HG03066 (cell line): ENCODE results near the gene PGAM2.
A peak's percentile ranks its signal among the peaks of the same experiment; 100 is the strongest.
"Not testable (repeated sequence)": the region's sequence is repeated elsewhere in the genome, so short reads cannot be mapped to it uniquely, and the experiment has no call there.

Experiments used
- ATAC-seq: cut with Tn5 transposase; IDR thresholded peaks from one replicate; pipeline ENCODE4 v1.9.1; 2021; ENCODE audit warnings: low read depth; ENCODE audit not compliant: unreplicated experiment

The PGAM2 gene

GRCh38 chr7:44033971-44034844 lies 31.2 kb downstream of the PGAM2 start:
- ATAC-seq = not testable (repeated sequence)

GRCh38 chr7:44032031-44032430 lies 33.3 kb downstream of the PGAM2 start:
- not testable (repeated sequence) for ATAC-seq

GRCh38 chr7:44031319-44031718 lies 34.0 kb downstream of the PGAM2 start:
- ATAC-seq = not testable (repeated sequence)

- not testable (repeated sequence) for ATAC-seq
These were observed 35.3 kb downstream of the PGAM2 start for GRCh38 chr7:44030029-44030428.

- ATAC-seq = not testable (repeated sequence)
These were observed 35.9 kb downstream of the PGAM2 start for GRCh38 chr7:44029433-44029832.

GRCh38 chr7:44022796-44023467 lies 42.4 kb downstream of the PGAM2 start:
- not testable (repeated sequence) for ATAC-seq

- ATAC-seq = not testable (repeated sequence)
These were observed 43.3 kb downstream of the PGAM2 start for GRCh38 chr7:44022069-44022468.

- not testable (repeated sequence) for ATAC-seq
These were observed 45.5 kb downstream of the PGAM2 start for GRCh38 chr7:44019825-44020224.

- ATAC-seq = peak; percentile 95
These were observed 46.2 kb downstream of the PGAM2 start for GRCh38 chr7:44018857-44019807.

GRCh38 chr7:44015090-44015489 lies 50.3 kb downstream of the PGAM2 start:
- not testable (repeated sequence) for ATAC-seq
